Measurements from ENCODE around the gene CARD10. TPM values are rescaled to one million over a fixed set of nuclear protein-coding genes. Genes with fewer than 3 reads are reported as not detected.
A peak's percentile ranks its signal among the peaks of the same experiment; 100 is the strongest.

The CARD10 gene
- total and polyA plus RNA-seq, 2 of the 13 experiments (the other 11 are each of a cell fraction or from before 2014, with no cell fraction given): 35.2 to 55.8 TPM

- TF ChIP-seq ZFP36L1 (CRISPR knock-in tag; IDR thresholded peaks at IDR 0.05): no peak
- no peak for TF ChIP-seq JUNB (CRISPR knock-in tag; IDR thresholded peaks at IDR 0.05; ENCODE audit: borderline replicate concordance)
- peak; percentile 69 for TF ChIP-seq ZNF687 (CRISPR knock-in tag; IDR thresholded peaks at IDR 0.05)
- no peak for TF ChIP-seq SAP130 (CRISPR knock-in tag; IDR thresholded peaks at IDR 0.05; ENCODE audit: low read depth)
- 0 out of 2 replicates have a peak, but pooled peaks have one; percentile 6 for TF ChIP-seq ZC3H4 (CRISPR knock-in tag; IDR thresholded peaks at IDR 0.05; ENCODE audit: borderline replicate concordance)
- no peak for TF ChIP-seq KMT2A (CRISPR knock-in tag; IDR thresholded peaks at IDR 0.05)
- peak; percentile 10; the same call in 1 of the 2 replicates for TF ChIP-seq IKZF5 (CRISPR knock-in tag; IDR thresholded peaks at IDR 0.05)
- no peak for TF ChIP-seq MEF2D (CRISPR knock-in tag; IDR thresholded peaks at IDR 0.05)
- TF ChIP-seq ZNF678 (CRISPR knock-in tag; IDR thresholded peaks at IDR 0.05): no peak
- TF ChIP-seq REST (IDR thresholded peaks at IDR 0.05; ENCODE audit: borderline replicate concordance in 1 of 2, low read depth in 1 of 2, low read length in 2 of 2): no peak
- no peak for TF ChIP-seq THAP7 (CRISPR knock-in tag; IDR thresholded peaks at IDR 0.05)
- TF ChIP-seq TBP (CRISPR knock-in tag; IDR thresholded peaks at IDR 0.05): no peak
- no peak for TF ChIP-seq GATA4 (IDR thresholded peaks at IDR 0.05; ENCODE audit: borderline replicate concordance, low read depth)
- TF ChIP-seq ATF3 (CRISPR knock-in tag; IDR thresholded peaks at IDR 0.05): 0 out of 2 replicates have a peak, but pooled peaks have one; percentile 2
- TF ChIP-seq NBN (conservative IDR thresholded peaks at IDR 0.05): no peak
- TF ChIP-seq HOXA3 (CRISPR knock-in tag; IDR thresholded peaks at IDR 0.05): no peak
- TF ChIP-seq PREB (CRISPR knock-in tag; IDR thresholded peaks at IDR 0.05): no peak
- no peak for TF ChIP-seq ZNF230 (CRISPR knock-in tag; IDR thresholded peaks at IDR 0.05)
These were observed 43.0 kb upstream of the CARD10 start (continued) for GRCh38 chr22:37562049-37562875.

Measured in HepG2 (cell line).